CD8-positive, alpha-beta memory T cell (primary cell): ENCODE data around the gene PC. TPM values are rescaled to one million over a fixed set of nuclear protein-coding genes. Genes with fewer than 3 reads are reported as not detected.
"Not testable (repeated sequence)": the region's sequence is repeated elsewhere in the genome, so short reads cannot be mapped to it uniquely, and the experiment has no call there.

Experiments used
- CTCF ChIA-PET: fragments of 350-600 bp; sonication (Branson Sonifier 250); formaldehyde crosslinking; loops from one replicate; lab custom pipeline; 2021; ENCODE audit warnings: antibody characterized with exemption; lab: Charles Lee
- POLR2A ChIA-PET: fragments of 350-600 bp; sonication (Branson Sonifier 250); formaldehyde crosslinking; loops from one replicate; lab custom pipeline; 2021; ENCODE audit warnings: antibody characterized with exemption; lab: Charles Lee
- DNase-seq, 5 donors: peaks; one replicate each; pipeline versions ENCODE4 v3.0.0 to v3.0.0-alpha.2; 2020 to 2022; ENCODE audit warnings: mixed read lengths in 1 of 5
- H3K27ac ChIP-seq: one replicate; pipeline ENCODE4 v1.7.0; 2013; ENCODE audit warnings: low read depth, mild to moderate bottlenecking, low read length, moderate library complexity
- H3K27me3 ChIP-seq: 2 replicates; pipeline ENCODE4 v1.7.0; 2013; ENCODE audit warnings: low read length, mild to moderate bottlenecking; ENCODE audit not compliant: insufficient read depth, poor library complexity, severe bottlenecking
- H3K36me3 ChIP-seq: 2 replicates; pipeline ENCODE4 v1.7.0; 2013; ENCODE audit warnings: mild to moderate bottlenecking, low read length, moderate library complexity; ENCODE audit not compliant: insufficient read depth
- H3K4me1 ChIP-seq: 2 replicates; pipeline ENCODE4 v1.7.0; 2013; ENCODE audit warnings: mild to moderate bottlenecking, low read length, moderate library complexity; ENCODE audit not compliant: insufficient read depth
- H3K4me3 ChIP-seq: 2 replicates; pipeline ENCODE4 v1.7.0; 2013; ENCODE audit warnings: mild to moderate bottlenecking, low read length
- H3K9me3 ChIP-seq: 2 replicates; pipeline ENCODE4 v1.7.0; 2013; ENCODE audit warnings: mild to moderate bottlenecking, low read length
- H3K27ac Mint-ChIP-seq, 8 donors: one replicate each; pipeline ENCODE4 v1.8.0; 2020 to 2021; ENCODE audit warnings: mixed read lengths in 8 of 8, mild to moderate bottlenecking in 6 of 8, inconsistent platforms in 3 of 8, moderate library complexity in 3 of 8
- H3K27me3 Mint-ChIP-seq, 2 donors: one replicate each; pipeline ENCODE4 v1.8.0; 2020 to 2021; ENCODE audit warnings: mixed read lengths in 2 of 2, mild to moderate bottlenecking in 1 of 2, moderate library complexity in 1 of 2
- H3K36me3 Mint-ChIP-seq, 3 donors: one replicate each; pipeline ENCODE4 v1.8.0; 2020 to 2021; ENCODE audit warnings: mixed read lengths in 3 of 3, inconsistent platforms in 1 of 3, mild to moderate bottlenecking in 1 of 3
- H3K4me1 Mint-ChIP-seq, 3 donors: one replicate each; pipeline ENCODE4 v1.8.0; 2020 to 2021; ENCODE audit warnings: mixed read lengths in 3 of 3, inconsistent platforms in 1 of 3, mild to moderate bottlenecking in 1 of 3
- H3K4me3 Mint-ChIP-seq, 7 donors: one replicate each; pipeline ENCODE4 v1.8.0; 2020 to 2021; ENCODE audit warnings: mixed read lengths in 7 of 7, mild to moderate bottlenecking in 6 of 7, moderate library complexity in 4 of 7, inconsistent platforms in 2 of 7
- H3K9me3 Mint-ChIP-seq, 5 donors: one replicate each; pipeline ENCODE4 v1.8.0; 2020 to 2022; ENCODE audit warnings: mixed read lengths in 5 of 5, mild to moderate bottlenecking in 3 of 5, moderate library complexity in 2 of 5, inconsistent platforms in 1 of 5
- polyA plus RNA-seq: library from polyadenylated mRNA; unstranded; fragments of 300-500 nt; fragmentation: Illumina TruSeq; gene quantifications from one replicate; pipeline ENCODE4 v1.2.3, GENCODE V29; 2021
- total RNA-seq, 2 experiments: library from RNA; stranded (reverse); gene quantifications; one replicate each; pipeline ENCODE4 v1.2.3, GENCODE V29; 2021

PC gene
- total and polyA plus RNA-seq, 3 experiments from 2014 or later = 6.6 to 9.6 (median 8.9) TPM

- Histone ChIP-seq H3K4me3 (no peak overlapping the region), H3K27me3 (no peaks in the 10 kb centered on the region), H3K4me1 (no peaks in the 10 kb centered on the region), H3K9me3 (no peaks in the 10 kb centered on the region), H3K36me3 (no peaks in the 10 kb centered on the region), H3K27ac (no peak overlapping the region)
- ChIA-PET POLR2A (no interaction called here), CTCF (no interaction called here)
- no peaks in the 10 kb centered on the region for H3K36me3 Mint-ChIP-seq
- no peak overlapping the region for H3K4me3 Mint-ChIP-seq
- peaks cover 0 to 3% (median 0%) of the 10 kb centered on the region in 5 donors for H3K9me3 Mint-ChIP-seq
- DNase-seq = no peak
- no peaks in the 10 kb centered on the region for H3K4me1 Mint-ChIP-seq
- H3K27ac Mint-ChIP-seq = no peak overlapping the region
- H3K27me3 Mint-ChIP-seq = peaks cover 10 to 36% of the 10 kb centered on the region in 2 donors
Measured at GRCh38 chr11:66969584-66970225, 11.5 kb upstream of the PC start.

DNA sequence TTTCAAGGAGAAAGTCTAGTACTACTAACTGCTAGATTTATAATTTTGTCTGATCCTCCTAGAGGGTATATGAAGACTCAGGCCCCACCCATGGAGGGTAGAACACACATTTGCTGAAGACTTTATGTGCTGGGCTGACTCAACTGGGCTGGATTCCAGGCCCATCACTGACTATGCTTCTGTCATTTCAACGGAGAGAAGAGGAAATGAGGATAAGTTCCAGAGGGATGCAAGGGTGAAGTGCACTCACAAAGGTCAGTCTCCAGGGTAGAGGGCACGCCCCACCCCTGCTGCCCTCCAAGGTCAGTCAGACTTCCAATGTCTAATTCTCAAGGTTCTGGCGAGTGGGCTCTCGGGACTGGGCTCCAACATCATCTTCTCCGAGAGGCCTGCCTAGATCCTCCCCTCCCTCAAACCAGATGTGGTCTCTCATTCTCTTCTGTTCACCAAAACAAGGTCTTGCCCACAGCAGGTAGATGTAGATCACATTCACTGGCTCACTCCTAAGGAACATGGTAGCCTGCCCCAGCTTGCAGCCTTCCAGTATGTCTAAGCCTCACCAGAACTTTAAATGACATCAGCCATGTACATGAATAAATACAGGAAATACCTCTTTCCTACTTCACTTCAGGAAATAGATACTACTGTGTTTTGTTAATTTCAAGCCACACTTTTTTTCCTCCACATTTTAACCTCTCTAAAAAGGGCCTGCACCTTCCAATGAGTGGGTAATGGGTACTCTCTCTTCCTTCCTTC is 9.7 kb upstream of the PC start:
- DNase-seq = no peak
- POLR2A ChIA-PET = no interaction called here
- H3K27me3 ChIP-seq = no peaks in the 10 kb centered on the region
- H3K36me3 ChIP-seq = no peaks in the 10 kb centered on the region
- Mint-ChIP-seq H3K9me3 (peaks cover 0 to 3% (median 0%) of the 10 kb centered on the region in 5 donors), H3K36me3 (no peaks in the 10 kb centered on the region), H3K4me1 (no peaks in the 10 kb centered on the region), H3K4me3 (no peak overlapping the region), H3K27me3 (peaks cover 7 to 35% of the 10 kb centered on the region in 2 donors), H3K27ac (no peak overlapping the region)
- no peak overlapping the region for H3K27ac ChIP-seq
- CTCF ChIA-PET = no interaction called here
- no peaks in the 10 kb centered on the region for H3K9me3 ChIP-seq
- no peaks in the 10 kb centered on the region for H3K4me1 ChIP-seq
- no peak overlapping the region for H3K4me3 ChIP-seq

DNA sequence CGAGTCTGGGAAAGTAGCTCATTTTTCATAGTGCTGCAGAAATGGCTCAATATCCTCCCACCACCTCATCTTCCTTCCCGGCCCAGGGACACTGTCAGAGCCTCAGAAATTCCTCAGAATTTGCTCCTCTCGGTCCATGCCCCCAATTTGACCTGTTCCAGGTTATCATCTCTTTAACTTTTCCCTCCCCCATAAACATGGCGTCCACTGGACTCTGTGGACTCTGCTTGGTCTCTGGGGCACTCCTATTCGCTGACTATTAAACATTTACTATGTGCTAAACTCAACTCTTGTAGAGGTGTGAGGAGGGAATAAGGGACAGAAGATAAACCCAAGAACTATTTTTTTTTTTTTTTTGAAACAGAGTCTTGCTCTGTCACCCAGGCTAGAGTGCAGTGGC is 8.2 kb upstream of the PC start:
- Mint-ChIP-seq H3K27me3 (peaks cover 7 to 31% of the 10 kb centered on the region in 2 donors), H3K36me3 (no peaks in the 10 kb centered on the region), H3K4me3 (no peak overlapping the region), H3K4me1 (no peaks in the 10 kb centered on the region), H3K27ac (no peak overlapping the region), H3K9me3 (peaks cover 0 to 3% (median 0%) of the 10 kb centered on the region in 5 donors)
- ChIA-PET CTCF (no interaction called here), POLR2A (interaction anchor here (0.6 kb wide), 1 partner anchor 134 kb away, joined by 14 read pairs; no protein-coding TSS in a partner anchor)
- no peak overlapping the region for H3K27ac ChIP-seq
- H3K27me3 ChIP-seq = no peaks in the 10 kb centered on the region
- no peak for DNase-seq
- no peaks in the 10 kb centered on the region for H3K4me1 ChIP-seq
- H3K4me3 ChIP-seq = no peak overlapping the region
- no peaks in the 10 kb centered on the region for H3K9me3 ChIP-seq
- H3K36me3 ChIP-seq = no peaks in the 10 kb centered on the region

- CTCF ChIA-PET = no interaction called here
- H3K4me3 ChIP-seq = no peak overlapping the region
- POLR2A ChIA-PET = no interaction called here
Measured at GRCh38 chr11:66964495-66964894, 6.3 kb upstream of the PC start.

DNA sequence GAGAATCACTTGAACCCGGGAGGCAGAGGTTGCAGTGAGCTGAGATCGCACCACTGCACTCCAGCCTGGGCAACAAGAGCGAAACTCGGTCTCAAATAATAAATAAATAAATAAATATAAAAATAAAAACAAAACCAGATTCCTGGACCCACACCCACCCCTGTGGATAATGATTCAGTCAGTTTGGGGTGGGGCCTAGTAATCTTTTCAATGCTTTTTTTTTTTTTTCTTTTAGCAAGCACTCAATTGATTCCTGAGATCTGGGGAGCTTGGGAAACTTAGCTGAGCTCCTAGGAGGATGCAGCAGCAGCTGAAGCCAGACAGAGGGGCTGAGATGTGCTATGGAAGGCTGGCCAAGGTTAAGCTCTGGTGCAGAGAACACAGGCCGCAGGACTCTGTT is 4.6 kb upstream of the PC start:
- no peaks in the 10 kb centered on the region for H3K36me3 ChIP-seq
- POLR2A ChIA-PET = no interaction called here
- Mint-ChIP-seq H3K9me3 (no peaks in the 10 kb centered on the region), H3K36me3 (peaks cover 0 to 2% (median 0%) of the 10 kb centered on the region in 3 donors), H3K27me3 (peaks cover 3 to 18% of the 10 kb centered on the region in 2 donors), H3K4me1 (peaks cover 11 to 14% (median 13%) of the 10 kb centered on the region in 3 donors), H3K4me3 (no peak overlapping the region), H3K27ac (no peak overlapping the region)
- CTCF ChIA-PET = no interaction called here
- DNase-seq = no peak
- H3K27me3 ChIP-seq = no peaks in the 10 kb centered on the region
- no peak overlapping the region for H3K4me3 ChIP-seq
- H3K27ac ChIP-seq = no peak overlapping the region
- H3K4me1 ChIP-seq = peaks cover 9% of the 10 kb centered on the region
- no peaks in the 10 kb centered on the region for H3K9me3 ChIP-seq

More at GRCh38 chr11:66964495-66964894, 6.3 kb upstream of the PC start:
- Mint-ChIP-seq H3K27me3 (peaks cover 5 to 21% of the 10 kb centered on the region in 2 donors), H3K4me3 (no peak overlapping the region), H3K27ac (peak overlapping the region in 1 of 8 donors; percentile 7), H3K4me1 (no peaks in the 10 kb centered on the region), H3K9me3 (no peaks in the 10 kb centered on the region), H3K36me3 (no peaks in the 10 kb centered on the region)
- Histone ChIP-seq H3K9me3 (no peaks in the 10 kb centered on the region), H3K27ac (no peak overlapping the region), H3K4me1 (no peaks in the 10 kb centered on the region), H3K36me3 (no peaks in the 10 kb centered on the region), H3K27me3 (no peaks in the 10 kb centered on the region)
- no peak for DNase-seq

DNA sequence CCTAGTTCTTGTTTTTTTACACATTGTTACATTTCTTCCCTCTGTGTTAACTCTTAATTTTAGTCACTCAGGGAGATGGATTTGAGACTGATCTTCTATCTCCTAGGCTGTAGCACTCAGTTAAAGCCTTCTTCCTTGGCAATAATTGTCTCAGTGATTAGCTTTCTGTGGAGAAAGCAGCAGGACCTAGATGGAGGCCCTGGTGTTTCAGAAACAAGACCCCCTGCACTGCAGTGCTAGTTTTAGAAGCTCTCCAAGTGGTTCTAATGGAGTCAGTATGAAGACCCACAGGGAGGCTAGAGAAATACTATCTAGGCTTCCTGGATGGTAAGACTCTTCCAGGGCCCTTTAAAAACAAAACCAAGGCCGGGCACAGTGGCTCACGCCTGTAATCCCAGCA is 4.1 kb upstream of the PC start:
- ChIA-PET POLR2A (no interaction called here), CTCF (no interaction called here)
- no peaks in the 10 kb centered on the region for H3K27me3 ChIP-seq
- H3K4me1 Mint-ChIP-seq = peaks cover 14 to 18% (median 16%) of the 10 kb centered on the region in 3 donors
- H3K27ac ChIP-seq = no peak overlapping the region
- no peak overlapping the region for H3K4me3 ChIP-seq
- H3K4me1 ChIP-seq = peaks cover 14% of the 10 kb centered on the region
- no peak overlapping the region for H3K27ac Mint-ChIP-seq
- no peaks in the 10 kb centered on the region for H3K9me3 Mint-ChIP-seq
- H3K4me3 Mint-ChIP-seq = no peak overlapping the region
- H3K36me3 Mint-ChIP-seq = peaks cover 0 to 2% (median 0%) of the 10 kb centered on the region in 3 donors
- no peaks in the 10 kb centered on the region for H3K9me3 ChIP-seq
- H3K36me3 ChIP-seq = no peaks in the 10 kb centered on the region
- H3K27me3 Mint-ChIP-seq = peaks cover 1 to 14% of the 10 kb centered on the region in 2 donors
- DNase-seq = no peak

GRCh38 chr11:66961691-66962213 is 3.6 kb upstream of the PC start:
- H3K27me3 ChIP-seq, H3K4me3 ChIP-seq, DNase-seq, H3K36me3 ChIP-seq, H3K27ac Mint-ChIP-seq, H3K4me3 Mint-ChIP-seq, H3K9me3 ChIP-seq, CTCF ChIA-PET, H3K36me3 Mint-ChIP-seq, POLR2A ChIA-PET, H3K27ac ChIP-seq, H3K9me3 Mint-ChIP-seq: not testable (repeated sequence)
- Mint-ChIP-seq H3K4me1 (peaks cover 16 to 22% (median 20%) of the 10 kb centered on the region in 3 donors), H3K27me3 (peaks cover 1 to 14% of the 10 kb centered on the region in 2 donors)
- peaks cover 14% of the 10 kb centered on the region for H3K4me1 ChIP-seq

DNA sequence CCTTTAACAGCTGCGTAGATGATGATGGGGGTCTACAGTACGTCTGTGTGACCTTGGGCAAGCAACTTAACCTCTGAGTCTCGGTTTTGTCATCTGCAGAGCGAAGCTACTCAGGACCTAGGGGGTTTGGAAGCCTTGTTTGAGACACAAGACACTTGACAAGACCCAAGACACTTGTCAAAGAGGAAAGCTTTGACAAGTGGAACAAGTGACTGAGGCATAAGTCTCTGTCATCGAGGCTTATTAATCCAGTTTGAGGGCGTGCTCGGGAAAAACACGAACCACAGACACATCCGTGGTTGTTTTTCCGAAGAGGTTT is 732 bp upstream of the PC start:
- Mint-ChIP-seq H3K27ac (peak overlapping the region; percentile 54 to 93 (median 86)), H3K36me3 (peaks cover 0 to 2% (median 0%) of the 10 kb centered on the region in 3 donors), H3K4me3 (peak overlapping the region; percentile 81 to 97 (median 90)), H3K9me3 (no peaks in the 10 kb centered on the region), H3K27me3 (peaks cover 0 to 1% of the 10 kb centered on the region in 2 donors), H3K4me1 (peaks cover 17 to 24% (median 21%) of the 10 kb centered on the region in 3 donors)
- Histone ChIP-seq H3K36me3 (no peaks in the 10 kb centered on the region), H3K27ac (no peak overlapping the region), H3K9me3 (no peaks in the 10 kb centered on the region), H3K4me1 (peaks cover 14% of the 10 kb centered on the region), H3K27me3 (no peaks in the 10 kb centered on the region), H3K4me3 (peak overlapping the region; percentile 40)
- DNase-seq = peak in 1 of 5 donors; percentile 37
- POLR2A ChIA-PET = interaction anchor here (0.6 to 1.6 kb wide), 3 partner anchors 9 to 670 kb away, joined by 3 read pairs; partner anchors contain the start of gene YIF1A
- CTCF ChIA-PET = interaction anchor here (0.8 kb wide), 1 partner anchor 12 kb away, joined by 3 read pairs; no protein-coding TSS in a partner anchor
